IMR-90 (cell line): ENCODE measurements around the gene SCCPDH.

ENCODE experiments used
- BHLHE40 ChIP-seq: fragments of 150-350 bp; IDR thresholded peaks from 2 replicates; pipeline ENCODE4 v1.6.1; 2016; ENCODE audit warnings: mild to moderate bottlenecking, low read depth, low read length
- CEBPB ChIP-seq: IDR thresholded peaks from 2 replicates; pipeline ENCODE4 v1.6.1; 2012; ENCODE audit warnings: low read depth, low read length, improper control_type of control experiment
- CHD1 ChIP-seq: IDR thresholded peaks from 2 replicates; pipeline ENCODE4 v1.6.1; 2012; ENCODE audit warnings: low read depth, low read length, improper control_type of control experiment
- CTCF ChIP-seq: conservative IDR thresholded peaks from 2 replicates; pipeline ENCODE4 v1.5.1; 2012; ENCODE audit warnings: mild to moderate bottlenecking, low read depth, low read length, improper control_type of control experiment
- ELK1 ChIP-seq: fragments of 150-350 bp; IDR thresholded peaks from 2 replicates; pipeline ENCODE4 v1.6.1; 2016; ENCODE audit warnings: low read depth, mild to moderate bottlenecking, low read length, moderate library complexity, borderline replicate concordance
- FOS ChIP-seq: fragments of 150-350 bp; IDR thresholded peaks from 2 replicates; pipeline ENCODE4 v1.6.1; 2016; ENCODE audit warnings: low read depth, low read length
- MAFK ChIP-seq: IDR thresholded peaks from 2 replicates; pipeline ENCODE4 v1.6.1; 2012; ENCODE audit warnings: low read depth, low read length, improper control_type of control experiment
- MAZ ChIP-seq: IDR thresholded peaks from 2 replicates; pipeline ENCODE4 v1.6.1; 2012; ENCODE audit warnings: low read depth, mild to moderate bottlenecking, low read length, improper control_type of control experiment, moderate library complexity, borderline replicate concordance
- NFE2L2 ChIP-seq: fragments of 150-350 bp; IDR thresholded peaks from 2 replicates; pipeline ENCODE4 v1.6.1; 2016; ENCODE audit warnings: low read depth, mild to moderate bottlenecking, low read length
- POLR2A ChIP-seq: IDR thresholded peaks from 2 replicates; pipeline ENCODE4 v1.6.1; 2012; ENCODE audit warnings: mild to moderate bottlenecking, low read depth, low read length
- RAD21 ChIP-seq: IDR thresholded peaks from 2 replicates; pipeline ENCODE4 v1.6.1; 2012; ENCODE audit warnings: low read length, improper control_type of control experiment
- RFX5 ChIP-seq: IDR thresholded peaks from 2 replicates; pipeline ENCODE4 v1.8.0; 2012; ENCODE audit warnings: low read depth, mild to moderate bottlenecking, low read length, moderate library complexity
- SMC3 ChIP-seq: fragments of 150-350 bp; IDR thresholded peaks from 2 replicates; pipeline ENCODE4 v1.6.1; 2016; ENCODE audit warnings: low read depth, mild to moderate bottlenecking, antibody characterized with exemption, low read length, moderate library complexity
- USF2 ChIP-seq: fragments of 150-350 bp; IDR thresholded peaks from 2 replicates; pipeline ENCODE4 v1.6.1; 2017; ENCODE audit warnings: mild to moderate bottlenecking, antibody characterized with exemption, low read length, low read depth

- TF ChIP-seq CTCF (no peak), POLR2A (no peak), RAD21 (no peak), SMC3 (no peak), RFX5 (no peak), CEBPB (no peak), NFE2L2 (no peak), BHLHE40 (no peak), ELK1 (no peak), CHD1 (no peak), MAZ (no peak), MAFK (no peak), USF2 (no peak), FOS (no peak)
These were observed 44.3 kb downstream of the SCCPDH start for GRCh38 chr1:246768403-246769020.
